ENCODE data around the gene PRDM11.

The PRDM11 gene

GRCh38 chr11:45102361-45102809, 44.1 kb upstream of the PRDM11 start:
- H3K36me3 ChIP-seq (ENCODE audit: low read depth): no peaks in the 10 kb centered on the region
- H3K4me1 ChIP-seq (ENCODE audit: insufficient read depth, poor library complexity, severe bottlenecking): peaks cover 7% of the 10 kb centered on the region
- H3K27me3 ChIP-seq (ENCODE audit: insufficient read depth, poor library complexity, severe bottlenecking): no peaks in the 10 kb centered on the region
- DNase-seq (ENCODE audit: low spot score) (no peak), ATAC-seq (ENCODE audit: low read depth) (peak; percentile 1; the same call in 2 of the 3 replicates)
- H3K9me3 ChIP-seq (ENCODE audit: severe bottlenecking): no peaks in the 10 kb centered on the region
- TF ChIP-seq, protein P1, sequence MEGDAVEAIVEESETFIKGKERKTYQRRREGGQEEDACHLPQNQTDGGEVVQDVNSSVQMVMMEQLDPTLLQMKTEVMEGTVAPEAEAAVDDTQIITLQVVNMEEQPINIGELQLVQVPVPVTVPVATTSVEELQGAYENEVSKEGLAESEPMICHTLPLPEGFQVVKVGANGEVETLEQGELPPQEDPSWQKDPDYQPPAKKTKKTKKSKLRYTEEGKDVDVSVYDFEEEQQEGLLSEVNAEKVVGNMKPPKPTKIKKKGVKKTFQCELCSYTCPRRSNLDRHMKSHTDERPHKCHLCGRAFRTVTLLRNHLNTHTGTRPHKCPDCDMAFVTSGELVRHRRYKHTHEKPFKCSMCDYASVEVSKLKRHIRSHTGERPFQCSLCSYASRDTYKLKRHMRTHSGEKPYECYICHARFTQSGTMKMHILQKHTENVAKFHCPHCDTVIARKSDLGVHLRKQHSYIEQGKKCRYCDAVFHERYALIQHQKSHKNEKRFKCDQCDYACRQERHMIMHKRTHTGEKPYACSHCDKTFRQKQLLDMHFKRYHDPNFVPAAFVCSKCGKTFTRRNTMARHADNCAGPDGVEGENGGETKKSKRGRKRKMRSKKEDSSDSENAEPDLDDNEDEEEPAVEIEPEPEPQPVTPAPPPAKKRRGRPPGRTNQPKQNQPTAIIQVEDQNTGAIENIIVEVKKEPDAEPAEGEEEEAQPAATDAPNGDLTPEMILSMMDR (IDR thresholded peaks at IDR 0.05; ENCODE audit: poor library complexity, severe bottlenecking): no peak
- peak overlapping the region; percentile 38 for H3K27ac ChIP-seq (ENCODE audit: poor library complexity, severe bottlenecking)
- H3K4me3 ChIP-seq (ENCODE audit: severe bottlenecking): no peak overlapping the region

DNA sequence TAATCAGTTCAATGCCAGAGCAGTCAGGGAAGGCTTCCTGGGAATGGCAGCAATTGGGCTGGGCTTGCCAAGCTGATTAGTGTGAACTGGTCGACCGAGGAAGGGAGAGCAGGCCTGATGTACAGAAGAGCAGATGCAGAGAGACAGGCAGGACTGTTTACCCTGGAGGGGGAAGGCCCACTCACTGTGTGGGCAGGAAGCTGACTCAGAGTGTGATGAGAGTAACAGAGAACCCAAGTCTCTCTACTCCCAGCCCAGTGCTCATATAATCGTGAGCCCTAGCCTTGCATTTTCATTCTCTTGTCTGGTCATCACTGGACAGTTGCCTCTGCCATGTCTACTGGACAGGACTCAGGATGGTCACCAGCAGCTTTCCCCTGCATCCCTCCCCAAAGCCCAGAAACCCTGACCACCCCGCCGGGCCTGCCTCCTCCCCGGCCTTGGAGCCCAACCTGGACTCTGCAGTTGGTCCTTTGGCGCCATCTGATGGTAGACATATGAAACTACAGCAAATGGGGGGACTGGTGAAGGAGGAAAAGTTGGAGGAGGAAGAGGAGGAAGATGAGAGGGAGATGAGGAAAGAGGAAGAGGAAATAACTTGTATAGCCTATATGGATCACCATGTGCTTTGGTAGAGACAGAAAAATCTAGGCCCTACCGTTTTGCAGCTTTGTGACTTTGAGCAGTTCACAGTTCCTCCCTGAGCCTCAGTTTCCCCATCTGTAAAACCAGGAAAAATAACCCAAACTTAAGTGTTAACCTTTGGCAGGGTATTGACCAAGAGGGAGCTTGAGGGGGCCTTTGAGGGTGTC, 43.4 kb upstream of the PRDM11 start:
- Histone ChIP-seq H3K36me3 (ENCODE audit: low read depth) (no peaks in the 10 kb centered on the region), H3K27ac (ENCODE audit: poor library complexity, severe bottlenecking) (peak overlapping the region; percentile 38), H3K27me3 (ENCODE audit: insufficient read depth, poor library complexity, severe bottlenecking) (no peaks in the 10 kb centered on the region), H3K4me3 (ENCODE audit: severe bottlenecking) (no peak overlapping the region), H3K4me1 (ENCODE audit: insufficient read depth, poor library complexity, severe bottlenecking) (peaks cover 3% of the 10 kb centered on the region), H3K9me3 (ENCODE audit: severe bottlenecking) (no peaks in the 10 kb centered on the region)
- no peak for DNase-seq (ENCODE audit: low spot score)
- ATAC-seq (ENCODE audit: low read depth): peak; percentile 96
- TF ChIP-seq, protein P1 (IDR thresholded peaks at IDR 0.05; ENCODE audit: poor library complexity, severe bottlenecking): peak; percentile 96

DNA sequence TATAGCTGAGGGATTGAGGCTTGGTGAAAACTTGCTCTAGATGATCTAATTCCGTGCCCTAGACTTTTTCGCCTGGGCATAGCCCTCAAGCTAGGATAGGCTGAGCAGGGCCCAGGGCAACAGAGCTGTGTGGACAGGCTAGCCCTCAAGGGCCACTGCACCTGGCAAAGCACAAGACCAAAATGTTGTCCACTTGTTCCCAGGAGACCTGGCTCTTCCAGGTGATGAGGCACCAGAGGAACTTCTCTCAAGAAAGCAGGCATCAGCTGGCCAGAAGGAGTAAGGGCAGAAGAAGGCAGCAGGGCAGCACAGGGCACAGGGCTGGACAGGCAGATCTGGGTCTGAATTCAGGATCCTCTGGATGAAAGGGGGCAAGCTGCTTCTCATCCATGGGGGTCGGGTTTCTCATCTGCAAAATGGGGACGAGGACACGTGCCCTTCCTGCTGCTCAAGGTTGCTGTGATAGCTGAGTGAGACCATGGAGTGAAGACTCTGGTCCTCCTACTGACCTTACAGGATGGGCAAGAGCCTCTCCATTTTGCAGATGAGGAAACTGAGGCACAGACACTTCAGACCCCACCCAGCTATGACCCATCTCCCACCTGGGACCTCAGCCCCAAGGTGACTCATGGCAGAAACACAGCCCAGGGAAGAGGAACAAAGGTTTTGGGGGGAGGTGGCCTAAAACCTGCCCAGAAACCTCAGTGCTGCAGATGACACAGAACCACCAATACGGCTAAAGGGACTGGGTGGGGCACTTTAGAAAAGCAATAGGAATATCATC, 42.2 kb upstream of the PRDM11 start:
- H3K27me3 ChIP-seq (ENCODE audit: insufficient read depth, poor library complexity, severe bottlenecking): no peaks in the 10 kb centered on the region
- DNase-seq (ENCODE audit: low spot score) (no peak), ATAC-seq (ENCODE audit: low read depth) (no peak)
- no peaks in the 10 kb centered on the region for H3K36me3 ChIP-seq (ENCODE audit: low read depth)
- H3K9me3 ChIP-seq (ENCODE audit: severe bottlenecking): no peaks in the 10 kb centered on the region
- peaks cover 8% of the 10 kb centered on the region for H3K4me1 ChIP-seq (ENCODE audit: insufficient read depth, poor library complexity, severe bottlenecking)
- H3K27ac ChIP-seq (ENCODE audit: poor library complexity, severe bottlenecking): no peak overlapping the region
- H3K4me3 ChIP-seq (ENCODE audit: severe bottlenecking): no peak overlapping the region
- TF ChIP-seq, protein P1 (IDR thresholded peaks at IDR 0.05; ENCODE audit: poor library complexity, severe bottlenecking): no peak

DNA sequence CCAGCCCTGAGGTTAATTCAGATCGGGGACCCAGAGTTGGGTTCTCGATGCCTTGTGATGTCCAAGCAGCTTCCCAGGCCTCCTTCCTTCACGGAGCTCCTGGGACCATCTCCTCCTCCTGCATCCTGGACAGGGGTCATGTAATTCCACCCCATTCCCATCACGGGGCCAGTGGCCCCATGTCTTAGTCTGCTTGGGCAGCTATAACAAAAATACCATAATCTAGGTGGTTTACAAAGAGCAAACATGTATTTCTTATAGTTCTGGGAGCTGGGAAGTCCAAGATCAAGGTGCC, 41.7 kb upstream of the PRDM11 start:
- no peak overlapping the region for H3K4me3 ChIP-seq (ENCODE audit: severe bottlenecking)
- DNase-seq (ENCODE audit: low spot score) (no peak), ATAC-seq (ENCODE audit: low read depth) (no peak)
- H3K36me3 ChIP-seq (ENCODE audit: low read depth): no peaks in the 10 kb centered on the region
- no peak overlapping the region for H3K27ac ChIP-seq (ENCODE audit: poor library complexity, severe bottlenecking)
- H3K9me3 ChIP-seq (ENCODE audit: severe bottlenecking): no peaks in the 10 kb centered on the region
- H3K4me1 ChIP-seq (ENCODE audit: insufficient read depth, poor library complexity, severe bottlenecking): peaks cover 8% of the 10 kb centered on the region
- no peaks in the 10 kb centered on the region for H3K27me3 ChIP-seq (ENCODE audit: insufficient read depth, poor library complexity, severe bottlenecking)
- TF ChIP-seq, protein P1 (IDR thresholded peaks at IDR 0.05; ENCODE audit: poor library complexity, severe bottlenecking): no peak

All from RWPE2 (cell line).